ENCODE results near the gene ENO2.
A peak's percentile ranks its signal among the peaks of the same experiment; 100 is the strongest.

DNA sequence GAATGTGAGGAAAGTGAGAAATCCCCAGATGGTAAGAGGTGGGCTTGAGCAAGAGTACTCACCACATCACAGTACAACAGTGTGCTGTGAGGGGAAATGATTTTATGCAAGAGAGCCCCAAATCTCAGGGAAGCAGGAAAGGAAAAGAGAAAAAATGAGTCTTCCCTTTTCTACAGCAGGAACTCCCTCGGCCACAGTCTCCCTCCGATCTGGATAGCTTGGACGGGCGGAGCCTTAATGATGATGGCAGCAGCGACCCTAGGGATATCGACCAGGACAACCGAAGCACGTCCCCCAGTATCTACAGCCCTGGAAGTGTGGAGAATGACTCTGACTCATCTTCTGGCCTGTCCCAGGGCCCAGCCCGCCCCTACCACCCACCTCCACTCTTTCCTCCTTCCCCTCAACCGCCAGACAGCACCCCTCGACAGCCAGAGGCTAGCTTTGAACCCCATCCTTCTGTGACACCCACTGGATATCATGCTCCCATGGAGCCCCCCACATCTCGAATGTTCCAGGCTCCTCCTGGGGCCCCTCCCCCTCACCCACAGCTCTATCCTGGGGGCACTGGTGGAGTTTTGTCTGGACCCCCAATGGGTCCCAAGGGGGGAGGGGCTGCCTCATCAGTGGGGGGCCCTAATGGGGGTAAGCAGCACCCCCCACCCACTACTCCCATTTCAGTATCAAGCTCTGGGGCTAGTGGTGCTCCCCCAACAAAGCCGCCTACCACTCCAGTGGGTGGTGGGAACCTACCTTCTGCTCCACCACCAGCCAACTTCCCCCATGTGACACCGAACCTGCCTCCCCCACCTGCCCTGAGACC lies 21.2 kb downstream of the ENO2 start:
- TF ChIP-seq, protein P1, sequence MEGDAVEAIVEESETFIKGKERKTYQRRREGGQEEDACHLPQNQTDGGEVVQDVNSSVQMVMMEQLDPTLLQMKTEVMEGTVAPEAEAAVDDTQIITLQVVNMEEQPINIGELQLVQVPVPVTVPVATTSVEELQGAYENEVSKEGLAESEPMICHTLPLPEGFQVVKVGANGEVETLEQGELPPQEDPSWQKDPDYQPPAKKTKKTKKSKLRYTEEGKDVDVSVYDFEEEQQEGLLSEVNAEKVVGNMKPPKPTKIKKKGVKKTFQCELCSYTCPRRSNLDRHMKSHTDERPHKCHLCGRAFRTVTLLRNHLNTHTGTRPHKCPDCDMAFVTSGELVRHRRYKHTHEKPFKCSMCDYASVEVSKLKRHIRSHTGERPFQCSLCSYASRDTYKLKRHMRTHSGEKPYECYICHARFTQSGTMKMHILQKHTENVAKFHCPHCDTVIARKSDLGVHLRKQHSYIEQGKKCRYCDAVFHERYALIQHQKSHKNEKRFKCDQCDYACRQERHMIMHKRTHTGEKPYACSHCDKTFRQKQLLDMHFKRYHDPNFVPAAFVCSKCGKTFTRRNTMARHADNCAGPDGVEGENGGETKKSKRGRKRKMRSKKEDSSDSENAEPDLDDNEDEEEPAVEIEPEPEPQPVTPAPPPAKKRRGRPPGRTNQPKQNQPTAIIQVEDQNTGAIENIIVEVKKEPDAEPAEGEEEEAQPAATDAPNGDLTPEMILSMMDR (IDR thresholded peaks at IDR 0.05): no peak
- peak in 1 of 2 donors; percentile 15 for TF ChIP-seq POLR2A (IDR thresholded peaks at IDR 0.05)
